CMK (cell line): ENCODE data around the gene IDE.
"Not testable (repeated sequence)": the region's sequence is repeated elsewhere in the genome, so short reads cannot be mapped to it uniquely, and the experiment has no call there.

Experiments
- DNase-seq: peaks from one replicate; pipeline ENCODE4 v3.0.0-alpha.2; 2010; ENCODE audit warnings: low read depth

IDE gene

DNA sequence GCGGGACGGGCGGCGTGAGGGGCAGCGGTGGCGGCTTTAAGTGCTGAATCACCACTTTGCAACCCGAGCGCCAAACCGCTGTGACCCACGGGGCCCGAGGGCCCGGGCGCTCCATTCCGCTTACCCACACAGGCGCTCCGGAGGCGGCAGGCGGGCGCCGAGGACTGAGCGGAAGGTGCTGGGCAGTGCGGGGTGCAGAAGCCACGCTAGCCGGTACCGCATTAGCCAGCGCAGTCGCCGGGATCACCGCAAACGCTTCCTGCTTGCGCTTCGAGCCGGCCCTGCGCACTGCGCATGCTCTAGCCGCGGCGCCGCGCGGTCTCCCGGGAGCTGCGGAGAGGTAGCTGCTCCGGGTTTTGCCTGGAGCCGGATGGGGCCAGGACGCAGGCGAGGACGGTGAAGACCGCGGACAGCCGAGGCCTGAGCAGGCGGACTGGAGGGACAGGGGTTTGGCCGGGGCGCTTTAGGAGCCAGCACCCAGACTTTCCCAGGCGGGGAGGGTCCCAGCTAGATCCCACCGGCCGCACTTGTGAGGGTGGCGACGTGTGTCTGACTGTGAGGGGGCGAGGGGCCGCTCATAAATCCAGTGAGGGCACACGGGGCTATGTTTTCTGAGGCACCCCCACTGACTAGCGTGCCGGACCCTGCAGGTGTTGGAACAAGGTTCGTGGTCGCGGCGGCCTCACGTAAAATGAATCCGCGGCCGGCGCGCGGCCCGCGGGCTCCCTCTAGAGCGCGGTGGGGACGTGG lies at the start of gene IDE:
IDE (minus strand) TSS at position 296 of the 750 bp plus-strand sequence; CDS start at position 222, 74 bp downstream.
- peak; percentile 86 for DNase-seq

DNA sequence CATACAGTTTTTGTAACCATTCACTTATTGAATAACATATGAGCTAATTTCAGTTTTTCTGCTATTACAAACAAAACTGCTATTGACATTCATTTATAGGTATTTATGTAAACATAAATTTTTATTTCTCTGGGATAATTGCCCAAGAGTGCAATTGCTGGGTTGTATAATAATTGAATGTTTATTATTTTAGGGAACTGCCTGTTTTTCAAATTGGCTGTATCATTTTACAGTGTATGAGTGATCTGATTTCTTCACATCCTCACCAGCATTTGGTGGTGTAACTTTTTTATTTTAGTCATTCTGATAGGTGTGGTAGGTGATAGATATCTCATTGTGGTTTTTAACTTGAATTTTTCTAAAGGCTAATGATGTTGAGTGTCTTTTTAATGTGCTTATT lies 45.5 kb upstream of the IDE start:
- no peak for DNase-seq

DNA sequence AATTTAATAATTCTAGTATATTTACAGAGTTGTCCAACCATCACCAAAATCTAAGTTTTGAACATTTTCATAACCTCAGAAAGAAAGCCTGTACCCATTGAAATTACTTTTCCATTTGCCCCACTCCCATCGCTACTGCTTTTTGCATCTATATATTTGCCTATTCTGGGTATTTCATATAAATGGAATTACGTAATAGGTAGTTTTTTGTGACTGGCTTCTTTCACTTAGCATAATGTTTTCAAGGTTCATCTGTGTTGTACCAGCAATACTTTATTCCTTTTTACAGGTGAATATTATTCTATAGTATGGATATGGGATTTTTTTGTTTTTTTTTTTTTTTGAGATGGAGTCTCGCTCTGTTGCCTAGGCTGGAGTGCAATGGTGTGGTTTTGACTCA lies 41.6 kb upstream of the IDE start:
- DNase-seq, result no peak

DNA sequence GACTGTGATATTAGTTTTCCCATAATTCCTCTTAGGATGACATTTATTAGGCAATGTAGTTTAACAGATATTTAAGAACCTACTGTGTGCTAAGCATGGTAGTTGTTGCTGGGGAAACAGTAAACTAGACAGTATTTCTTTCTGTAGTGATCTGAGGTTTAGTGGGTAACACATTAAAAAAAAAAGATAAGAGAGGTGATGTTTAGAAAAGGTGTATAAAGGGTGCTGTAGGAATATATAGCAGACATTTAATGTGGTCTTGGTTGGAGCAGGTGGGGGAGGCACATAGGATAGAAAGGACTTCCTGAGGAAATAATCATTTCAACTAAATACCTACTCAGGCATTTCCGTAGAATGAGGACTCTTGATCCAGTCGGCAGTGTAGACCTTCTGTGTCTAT lies 30.9 kb upstream of the IDE start:
- no peak for DNase-seq

DNA sequence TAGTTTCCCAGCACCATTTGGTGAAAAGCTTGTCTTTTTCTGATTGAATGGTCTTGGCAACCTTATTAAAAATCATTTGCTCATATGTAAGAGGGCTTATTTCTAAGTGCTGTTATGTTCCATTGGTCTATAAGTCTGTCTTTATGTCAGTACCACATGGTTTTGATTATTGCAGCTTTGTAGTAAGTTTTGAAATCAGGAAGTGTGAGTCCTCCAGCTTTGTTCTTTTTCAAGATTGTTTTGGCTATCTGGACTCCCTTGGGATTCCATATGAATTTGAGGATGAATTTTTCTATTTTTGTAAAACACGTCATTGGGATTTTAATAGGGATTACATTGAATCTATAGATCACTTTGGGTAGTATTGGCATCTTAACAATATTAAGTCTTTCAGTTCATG lies 24.4 kb upstream of the IDE start:
- no peak for DNase-seq

DNA sequence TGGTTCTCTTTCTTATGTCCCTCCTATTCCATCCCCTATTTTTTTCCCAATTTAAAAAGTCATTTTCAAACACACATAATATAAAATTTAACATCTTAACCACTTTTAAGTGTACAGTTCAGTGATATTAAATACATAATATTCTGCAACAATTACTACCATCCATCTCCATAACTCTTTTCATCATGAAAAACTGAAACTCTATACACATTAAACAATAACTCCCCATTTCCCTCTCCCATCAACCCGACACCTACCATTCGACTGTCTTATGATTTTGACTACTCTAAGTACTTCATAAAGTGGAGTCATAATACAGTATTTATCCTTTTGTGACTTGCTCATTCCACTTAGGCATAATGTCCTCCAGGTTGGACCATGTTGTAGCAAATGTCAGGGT lies 21.6 kb upstream of the IDE start:
- no peak for DNase-seq

DNA sequence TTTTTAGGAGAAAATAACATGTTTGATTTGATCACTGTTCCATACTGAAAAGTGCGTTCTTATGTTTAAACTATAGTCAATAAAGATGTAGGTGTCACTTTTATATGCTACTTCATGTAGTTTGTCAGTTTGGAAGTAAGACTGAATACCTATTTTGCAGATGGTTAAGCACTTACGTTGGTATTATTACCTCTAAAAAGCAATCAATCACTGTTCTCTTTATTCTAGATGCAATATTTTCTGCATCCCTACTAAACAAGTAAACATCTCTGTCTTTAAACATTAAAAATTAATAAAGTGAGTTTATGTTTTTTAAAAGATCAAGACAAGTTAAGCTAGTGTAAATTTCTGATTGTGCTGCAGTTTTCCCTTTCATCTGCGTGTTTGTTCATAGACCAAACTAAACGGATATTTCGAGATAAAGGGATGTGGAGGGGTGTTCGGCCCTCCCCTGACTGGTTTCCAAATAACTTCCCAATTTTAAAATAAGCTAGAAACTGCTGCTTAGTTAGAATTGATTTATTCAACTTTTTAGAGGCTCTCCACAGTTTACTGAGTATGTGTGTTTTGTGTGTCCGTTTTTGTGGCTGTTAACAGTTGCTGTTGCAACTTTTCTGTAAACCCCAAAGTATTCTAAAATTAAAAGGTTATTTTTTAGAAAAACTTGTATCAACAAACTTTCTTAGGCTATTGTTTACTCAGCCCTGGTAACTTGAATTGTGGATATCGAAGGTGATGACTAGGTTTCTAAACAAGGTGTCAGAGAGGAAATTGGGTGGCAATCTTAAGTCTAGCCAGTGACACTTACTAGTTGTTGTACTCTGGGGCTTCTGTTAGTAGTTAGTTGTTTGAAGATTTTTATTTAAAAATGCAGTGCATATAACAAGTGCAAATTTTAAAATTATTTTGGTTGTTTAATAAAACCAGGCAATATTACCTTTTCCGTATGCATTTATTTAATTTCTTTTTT lies 20.0 kb upstream of the IDE start:
- no peak for DNase-seq

DNA sequence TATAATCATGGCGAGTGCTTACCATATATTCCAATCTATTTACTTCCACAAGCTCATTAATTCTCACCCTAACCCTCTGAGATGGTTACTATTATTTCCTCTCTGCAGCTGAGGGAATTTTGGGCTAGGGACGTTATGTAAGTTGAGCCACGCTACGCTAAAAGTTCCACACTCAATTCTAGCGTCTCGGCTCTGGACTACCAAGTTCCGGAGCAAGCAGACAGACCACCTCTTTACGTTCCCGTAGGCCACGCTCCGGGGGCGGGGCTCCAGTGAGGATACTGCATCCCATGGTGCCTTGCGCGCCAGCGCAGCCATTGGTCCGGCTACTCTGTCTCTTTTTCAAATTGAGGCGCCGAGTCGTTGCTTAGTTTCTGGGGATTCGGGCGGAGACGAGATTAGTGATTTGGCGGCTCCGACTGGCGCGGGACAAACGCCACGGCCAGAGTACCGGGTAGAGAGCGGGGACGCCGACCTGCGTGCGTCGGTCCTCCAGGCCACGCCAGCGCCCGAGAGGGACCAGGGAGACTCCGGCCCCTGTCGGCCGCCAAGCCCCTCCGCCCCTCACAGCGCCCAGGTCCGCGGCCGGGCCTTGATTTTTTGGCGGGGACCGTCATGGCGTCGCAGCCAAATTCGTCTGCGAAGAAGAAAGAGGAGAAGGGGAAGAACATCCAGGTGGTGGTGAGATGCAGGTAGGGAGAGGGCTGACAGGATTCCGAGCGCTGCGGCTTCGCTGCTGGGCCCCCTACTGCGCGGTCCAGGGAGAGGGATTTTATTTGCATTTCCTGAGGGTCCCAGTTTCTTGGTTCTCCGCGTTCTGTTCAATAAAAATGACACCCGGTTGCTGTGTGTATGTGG lies 19.1 kb upstream of the IDE start, which contains the start of gene KIF11:
KIF11 (plus strand) TSS at position 370 of the 858 bp plus-strand sequence; CDS start at position 616, 246 bp downstream.
- peak; percentile 92 for DNase-seq

DNA sequence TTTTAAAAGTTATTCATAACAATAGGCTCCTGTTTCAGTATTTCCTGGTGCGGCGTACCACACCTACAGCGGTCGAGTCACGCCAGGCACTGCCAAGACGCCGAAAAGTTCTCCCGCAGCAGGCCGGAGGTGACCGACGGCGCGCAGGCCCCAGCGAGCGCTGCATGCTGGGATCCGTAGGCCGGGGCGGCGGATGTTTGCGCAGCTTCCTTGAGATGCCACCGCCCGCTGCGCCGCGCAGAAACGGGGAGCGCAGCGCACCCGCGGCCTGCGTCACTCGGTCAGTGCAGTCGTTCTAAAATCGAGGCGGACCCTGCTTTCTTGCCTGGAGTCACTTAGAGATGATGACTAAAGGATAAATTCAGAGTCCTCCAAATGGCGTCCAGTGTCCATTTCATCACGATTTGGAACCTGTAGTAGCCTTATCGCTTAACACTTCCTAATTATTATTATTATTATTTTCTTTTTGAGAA lies 17.7 kb upstream of the IDE start:
- DNase-seq, result peak; percentile 81

DNA sequence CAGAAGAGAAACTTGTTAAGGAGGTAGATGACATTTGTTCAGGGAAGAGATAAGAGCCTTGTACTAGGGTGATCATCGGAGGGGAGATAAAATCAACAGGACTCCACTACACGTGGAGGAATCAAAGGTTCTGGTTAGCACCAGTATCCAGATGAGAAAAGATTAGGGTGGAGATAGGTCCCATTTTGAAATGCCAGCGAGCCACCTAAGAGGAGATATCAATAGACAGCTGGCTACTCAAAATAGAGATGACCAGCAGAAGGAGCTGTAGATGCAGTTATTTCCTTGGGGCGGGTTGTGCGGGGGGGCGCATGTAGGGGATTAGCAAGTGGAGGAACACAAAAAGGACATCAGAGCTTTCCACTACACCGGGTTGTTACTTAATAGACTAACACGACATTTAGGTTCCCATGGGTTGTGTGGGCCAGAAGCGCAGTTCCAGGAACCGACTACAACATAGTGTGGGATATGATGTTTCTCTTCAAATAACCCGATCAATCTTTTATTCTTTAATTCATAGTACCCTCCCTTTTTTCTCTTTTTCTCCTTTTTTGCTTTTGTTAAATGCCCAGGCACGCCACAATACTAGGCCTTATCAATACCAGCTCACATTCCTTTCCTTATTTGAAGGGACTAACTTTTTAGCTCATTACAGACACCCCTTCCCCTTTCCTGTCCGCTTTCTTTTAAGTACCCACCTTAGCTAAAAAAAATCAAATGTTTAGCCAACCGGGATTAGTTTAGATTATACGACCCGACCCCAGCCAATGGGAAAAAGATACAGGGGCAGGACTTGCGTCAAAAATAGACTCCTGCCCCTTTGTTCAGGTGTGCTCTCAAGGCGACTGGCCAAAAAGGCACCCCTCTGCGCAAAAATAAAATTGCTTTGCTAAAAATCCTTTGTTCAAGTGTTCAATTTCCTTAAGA lies 17.0 kb upstream of the IDE start:
- DNase-seq, result no peak

DNA sequence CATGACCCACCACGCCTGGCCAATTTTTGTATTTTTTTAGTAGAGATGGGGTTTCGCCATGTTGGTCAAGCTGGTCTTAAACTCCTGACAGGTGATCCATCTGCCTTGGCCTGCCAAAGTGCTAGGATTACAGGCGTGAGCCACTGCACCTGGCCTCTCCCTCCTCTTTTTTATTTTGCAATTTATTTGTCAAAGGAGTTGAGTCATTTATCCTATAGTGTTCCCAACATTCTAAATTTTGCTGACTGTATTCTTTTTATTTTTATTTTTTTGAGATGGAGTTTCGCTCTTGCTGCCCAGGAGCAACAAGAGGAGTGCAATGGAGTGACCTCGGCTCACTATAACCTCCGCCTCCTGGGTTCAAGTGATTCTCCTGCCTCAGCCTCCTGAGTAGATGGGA lies 8.5 kb upstream of the IDE start:
- not testable (repeated sequence) for DNase-seq

DNA sequence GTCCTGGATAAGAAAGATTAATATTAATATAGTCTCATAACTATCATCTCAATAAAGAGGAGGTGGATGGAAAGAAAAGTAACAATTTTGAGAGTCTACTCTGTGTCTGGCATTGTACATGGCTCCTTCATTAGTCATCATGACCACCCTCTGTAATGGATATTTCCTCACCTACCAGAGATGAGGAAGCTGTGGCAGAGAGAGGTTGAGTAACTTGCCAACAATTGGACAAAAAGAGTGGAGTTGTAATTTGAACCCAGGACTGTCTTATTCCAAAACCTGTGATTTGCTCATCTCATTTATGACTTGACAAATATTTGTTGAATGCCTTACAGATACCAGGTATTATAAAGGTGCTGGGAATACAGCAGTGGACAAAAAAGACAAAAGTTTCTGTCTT lies 2.1 kb upstream of the IDE start:
- no peak for DNase-seq

DNA sequence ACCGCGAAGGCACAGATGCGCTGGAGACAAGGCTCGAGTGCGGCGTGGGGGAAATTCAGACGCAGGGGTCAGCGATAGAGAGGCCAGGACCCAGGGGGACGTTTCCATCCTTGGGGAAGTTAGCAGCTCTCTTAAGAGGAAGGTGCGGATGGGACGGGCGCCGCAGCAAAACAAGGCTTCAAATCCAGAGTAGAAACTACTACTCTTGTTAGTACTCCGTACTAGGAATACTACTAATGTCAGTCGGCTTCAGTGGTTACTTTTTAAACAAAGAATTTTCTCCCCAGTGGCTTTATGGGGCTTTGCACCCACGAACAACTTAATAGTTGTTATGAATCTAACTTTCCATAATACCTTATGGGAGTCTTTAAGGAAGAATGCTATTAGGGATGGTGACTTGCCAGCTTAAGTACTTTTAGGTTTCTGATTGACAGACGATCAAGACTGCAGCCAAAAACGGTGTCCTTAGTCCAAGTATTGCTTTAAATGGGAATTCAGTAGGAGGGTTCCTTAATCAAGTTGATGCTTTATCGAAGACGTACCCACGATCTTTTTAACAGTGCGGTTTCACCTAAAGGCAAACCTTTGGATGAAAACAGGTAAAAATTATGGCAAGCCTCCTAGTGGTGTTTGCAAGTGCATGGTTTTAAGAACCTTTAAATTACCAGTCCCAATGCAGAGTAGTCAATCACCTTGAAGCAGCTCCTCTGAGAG lies 812 bp upstream of the IDE start:
- no peak for DNase-seq

DNA sequence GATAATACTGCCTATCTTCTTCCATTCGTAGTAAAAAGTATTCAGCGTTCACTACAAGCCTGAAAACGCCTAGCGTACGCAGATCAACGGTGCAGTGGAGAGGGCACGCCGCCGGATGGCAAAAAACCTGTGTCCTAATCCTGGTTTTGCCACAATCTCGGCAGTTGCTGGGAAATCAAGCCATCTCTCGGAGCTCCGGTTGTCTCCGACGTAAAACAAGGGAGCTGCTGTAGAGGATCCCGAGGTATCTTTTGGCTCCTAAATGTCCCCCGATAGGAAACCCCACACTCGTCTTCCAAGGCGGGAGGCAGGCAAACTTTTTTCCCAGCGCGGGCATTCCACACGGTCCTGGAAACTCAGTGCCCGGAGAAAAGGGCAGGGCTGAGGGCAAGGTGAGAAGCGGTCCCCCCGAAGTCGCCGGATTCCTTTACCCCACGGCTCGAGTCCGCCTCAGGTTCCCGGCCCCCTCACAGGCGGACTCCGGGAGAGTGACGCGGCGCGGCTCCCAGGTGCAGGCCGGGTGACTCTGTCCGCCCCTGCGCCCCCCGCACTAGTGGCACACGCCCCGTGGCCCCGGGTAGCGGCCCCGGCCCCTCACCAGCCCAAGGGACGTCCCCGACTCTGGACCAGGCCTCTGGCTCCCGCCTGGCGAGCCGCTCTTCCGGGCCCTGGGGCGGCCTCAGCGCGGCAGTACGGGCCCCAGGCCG lies 649 bp downstream of the IDE start:
- no peak for DNase-seq

DNA sequence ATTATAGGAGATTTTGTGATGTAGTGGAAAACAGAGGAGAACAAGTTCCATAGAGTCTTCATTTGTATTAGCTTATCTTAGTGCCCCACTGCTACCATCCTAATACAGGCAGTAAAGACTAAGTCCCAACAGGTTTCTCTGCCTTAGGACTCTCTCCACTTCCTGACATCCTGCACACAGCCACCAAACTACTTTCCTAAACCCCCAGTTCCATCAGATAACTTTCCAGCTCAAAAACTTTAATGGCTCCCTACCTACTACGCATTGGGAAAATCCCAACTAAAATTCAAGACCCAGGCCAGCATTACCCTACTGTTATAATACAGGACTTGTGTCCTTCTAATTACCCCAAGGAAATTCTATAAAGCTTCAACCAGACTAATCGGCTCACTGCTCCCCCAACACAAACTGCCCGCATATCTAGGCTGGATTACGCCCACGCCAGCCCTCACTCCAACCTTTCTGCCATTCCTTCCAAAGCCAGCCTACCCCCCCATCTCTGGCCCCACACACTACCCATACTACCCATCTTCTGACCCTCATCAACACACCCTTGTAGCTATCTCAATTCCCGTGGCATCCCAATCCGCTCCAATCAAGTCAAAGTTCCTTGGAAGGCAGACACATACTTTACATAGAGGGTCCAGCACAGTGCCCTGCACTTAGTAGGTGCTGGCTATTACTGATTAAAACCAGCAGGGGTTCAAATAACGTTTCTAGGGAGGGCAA lies 1.4 kb downstream of the IDE start:
- no peak for DNase-seq

DNA sequence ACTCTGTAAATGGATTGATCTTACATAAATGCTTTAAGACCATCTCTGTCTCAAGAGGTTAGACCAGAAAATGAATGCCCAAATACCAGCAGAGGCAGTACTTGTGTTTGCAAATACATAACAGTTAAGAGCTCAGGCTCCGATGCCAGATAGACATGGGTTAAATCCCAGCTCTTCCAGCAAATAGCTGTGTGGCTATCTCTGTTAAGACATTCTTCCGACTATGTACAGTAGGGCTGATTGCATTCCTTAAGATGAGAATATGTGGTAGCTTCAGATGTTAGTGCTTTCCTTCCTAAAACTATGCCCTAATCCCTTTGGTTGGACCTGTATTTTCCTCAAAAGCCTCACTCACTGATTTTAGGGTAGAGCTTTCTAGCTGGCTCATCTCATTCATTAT lies 2.2 kb downstream of the IDE start:
- DNase-seq, result no peak

DNA sequence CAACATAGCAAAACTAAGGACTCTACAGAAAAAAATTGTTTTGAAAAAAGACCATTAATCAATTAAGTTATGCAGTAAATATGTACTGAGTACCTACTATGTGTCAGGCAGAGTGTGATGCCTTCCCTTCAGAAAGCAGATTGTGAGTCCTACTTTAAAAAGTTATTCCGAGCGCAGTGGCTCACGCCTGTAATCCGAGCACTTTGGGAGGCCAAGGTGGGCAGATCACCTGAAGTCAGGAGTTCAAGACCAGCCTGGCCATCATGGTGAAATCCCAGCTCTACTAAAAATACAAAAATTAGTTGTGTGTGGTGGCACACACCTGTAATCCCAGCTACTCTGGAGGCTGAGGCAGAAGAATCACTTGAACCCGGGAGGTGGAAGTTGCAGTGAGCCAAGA lies 4.2 kb downstream of the IDE start:
- DNase-seq, result not testable (repeated sequence)

DNA sequence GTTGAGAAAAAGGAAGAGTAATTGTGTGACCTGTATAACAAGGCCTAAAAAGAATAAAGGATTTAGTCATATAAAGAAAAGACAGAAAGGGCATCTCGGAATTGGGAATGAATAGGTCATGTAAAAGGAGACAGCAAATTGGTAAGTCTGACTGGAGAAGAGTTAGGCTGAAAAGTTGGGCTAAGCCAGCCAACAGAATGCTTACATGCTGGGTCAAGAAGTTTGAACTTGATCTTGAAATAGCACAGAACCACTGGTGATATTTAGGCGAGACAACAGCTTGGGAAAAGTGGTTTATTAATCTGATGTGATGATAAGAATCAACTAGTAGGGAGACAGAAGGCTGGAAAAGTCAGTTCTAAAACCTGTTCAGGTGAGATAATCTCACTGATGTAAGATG lies 4.8 kb downstream of the IDE start:
- DNase-seq, result no peak
